ENCODE results near the gene CLCN1. TPM values are rescaled to one million over a fixed set of nuclear protein-coding genes. Genes with fewer than 3 reads are reported as not detected.

CLCN1 gene
- total and polyA plus RNA-seq, 2 of the 8 experiments (the other 6 are each of a cell fraction or from before 2014, with no cell fraction given): 0.36 to 0.41 TPM

- FAIRE-seq: no peak
- peaks cover 6 to 13% of the 10 kb centered on the region in 2 experiments for H3K9me3 ChIP-seq (ENCODE audit: insufficient read depth in 2 of 2, low read depth in 1 of 2, low read length in 1 of 2)
- H3K27me3 ChIP-seq (replicated peaks in 1 of 4; ENCODE audit: control insufficient read depth in 3 of 4, extremely low read depth in 1 of 4, insufficient read depth in 3 of 4, low read length in 3 of 4): peaks cover 10 to 21% (median 20%) of the 10 kb centered on the region in 4 experiments
- peaks cover 8% of the 10 kb centered on the region for H3K23me2 ChIP-seq (ENCODE audit: low read depth, low read length)
- H2BK5ac ChIP-seq (ENCODE audit: low read depth, low read length): 0 out of 2 replicates have a peak overlapping the region, but pooled peaks have one; percentile 71
- peak overlapping the region; percentile 27 for H3K4ac ChIP-seq (replicated peaks; ENCODE audit: insufficient read length, low read depth, low read length)
- no peak overlapping the region for H2BK120ac ChIP-seq (replicated peaks; ENCODE audit: low read depth, low read length)
- H3K23ac ChIP-seq (ENCODE audit: insufficient read length): no peak overlapping the region
- peaks cover 3% of the 10 kb centered on the region for H3K79me1 ChIP-seq (ENCODE audit: low read depth, low read length)
- no peak for TF ChIP-seq JUND (IDR thresholded peaks at IDR 0.05; ENCODE audit: low read length)
- TF ChIP-seq RFX5 (IDR thresholded peaks at IDR 0.05; ENCODE audit: borderline replicate concordance, low read depth, low read length): no peak
- TF ChIP-seq POLR2A (IDR thresholded peaks at IDR 0.05; ENCODE audit: control extremely low read depth in 1 of 2, low read depth in 2 of 2, low read length in 2 of 2): 0 out of 3 replicates have a peak, but pooled peaks of 1 of the 2 experiments have one; percentile 1
- TF ChIP-seq ASH2L (IDR thresholded peaks at IDR 0.05; ENCODE audit: low read length): peak; percentile 23
- H3K79me2 ChIP-seq (ENCODE audit: control insufficient read depth in 1 of 2, insufficient read depth in 2 of 2, low read length in 2 of 2): peaks cover 0 to 36% of the 10 kb centered on the region in 2 experiments; a peak in 3 of 4 replicates
- no peak overlapping the region for H4K91ac ChIP-seq (replicated peaks; ENCODE audit: insufficient read length, low read length)
- H3K27ac ChIP-seq (ENCODE audit: low read depth, low read length): peak overlapping the region; percentile 89
- peak overlapping the region; percentile 84 to 97 for H3K4me2 ChIP-seq (ENCODE audit: insufficient read depth in 1 of 2, low read depth in 2 of 2, low read length in 2 of 2)
- peak overlapping the region; percentile 5 for H3K56ac ChIP-seq (replicated peaks; ENCODE audit: insufficient read length, low read depth, low read length)
- peaks cover 2 to 11% (median 7%) of the 10 kb centered on the region in 4 experiments for H3K4me1 ChIP-seq (replicated peaks in 1 of 4; ENCODE audit: control insufficient read depth in 3 of 4, insufficient read depth in 4 of 4, low read length in 3 of 4)
- CTCF ChIA-PET (ENCODE audit: partially characterized antibody): interaction anchor here (1.0 to 3.6 kb wide), 2 partner anchors 11 to 16 kb away, joined by 5 to 22 read pairs; no protein-coding TSS in a partner anchor
- H2AK5ac ChIP-seq (ENCODE audit: low read depth, low read length): no peak overlapping the region
- no peak overlapping the region for H2AFZ ChIP-seq (ENCODE audit: low read length)
- H2BK20ac ChIP-seq (ENCODE audit: low read length): no peak overlapping the region
- no peak overlapping the region for H4K5ac ChIP-seq (ENCODE audit: insufficient read length, low read depth, low read length)
- 6% methylated on average over 11 of the region's 11 CpGs; no CpG with 5 or more reads in 1 of the 2 experiments for WGBS, 2 experiments (ENCODE audit: extremely low coverage in 1 of 2, insufficient coverage in 1 of 2, insufficient read length in 1 of 2, insufficient replicate concordance in 2 of 2, low coverage in 1 of 2, low lambda C conversion rate in 2 of 2, missing lambda C conversion rate in 1 of 2)
- POLR2A ChIA-PET (ENCODE audit: partially characterized antibody): interaction anchor here (0.8 to 2.5 kb wide), 6 partner anchors 8 to 84 kb away, joined by 3 to 6 read pairs (median 4); partner anchors contain the start of gene GSTK1
- 0 out of 2 replicates have a peak overlapping the region, but pooled peaks have one; percentile 13 for H2BK12ac ChIP-seq (ENCODE audit: low read depth, low read length)
- H4K8ac ChIP-seq (ENCODE audit: extremely low read depth, insufficient read depth, low read length): no peak overlapping the region
- DNase-seq (ENCODE audit: low read depth in 1 of 2, low spot score in 2 of 2): no peak
- peaks cover 0 to 2% of the 10 kb centered on the region in 2 experiments for H4K20me1 ChIP-seq (replicated peaks in 1 of 2; ENCODE audit: control insufficient read depth in 1 of 2, insufficient read depth in 2 of 2, low read length in 2 of 2)
- H2BK15ac ChIP-seq (ENCODE audit: low read length): no peak overlapping the region
- H3K36me3 ChIP-seq (ENCODE audit: control insufficient read depth in 2 of 4, insufficient read depth in 4 of 4, low read length in 3 of 4): peaks cover 12 to 31% (median 22%) of the 10 kb centered on the region in 4 experiments
- peak overlapping the region; percentile 81 to 96 (median 90) for H3K4me3 ChIP-seq (ENCODE audit: extremely low read depth in 1 of 4, insufficient read depth in 2 of 4, low read depth in 3 of 4, low read length in 4 of 4)
- H3K14ac ChIP-seq (ENCODE audit: insufficient read length): no peak overlapping the region
- H3K18ac ChIP-seq (ENCODE audit: extremely low read depth, low read length): no peak overlapping the region; the same call in 1 of the 2 replicates
- peak overlapping the region; percentile 83 to 98 (median 96) for H3K9ac ChIP-seq (replicated peaks in 1 of 4; ENCODE audit: extremely low read depth in 1 of 4, low read depth in 3 of 4, low read length in 3 of 4)
Observed at GRCh38 chr7:143288836-143289235, 27.1 kb upstream of the CLCN1 start.
